ENCODE results near the gene CCDC169.

- TF ChIP-seq CTCF (conservative IDR thresholded peaks at IDR 0.05) (no peak), ZFX (IDR thresholded peaks at IDR 0.05) (no peak)
Measured at GRCh38 chr13:36261976-36262375, 35.6 kb downstream of the CCDC169 start.

All from C4-2B (cell line).